Activated gamma-delta T cell treated with Interleukin-2 at 50 U/mL for 16 hours (primary cell): ENCODE data around the gene ZBTB20.

Experiments
- DNase-seq: peaks from one replicate; pipeline ENCODE4 v3.0.0-alpha.2; 2020

The ZBTB20 gene

DNA sequence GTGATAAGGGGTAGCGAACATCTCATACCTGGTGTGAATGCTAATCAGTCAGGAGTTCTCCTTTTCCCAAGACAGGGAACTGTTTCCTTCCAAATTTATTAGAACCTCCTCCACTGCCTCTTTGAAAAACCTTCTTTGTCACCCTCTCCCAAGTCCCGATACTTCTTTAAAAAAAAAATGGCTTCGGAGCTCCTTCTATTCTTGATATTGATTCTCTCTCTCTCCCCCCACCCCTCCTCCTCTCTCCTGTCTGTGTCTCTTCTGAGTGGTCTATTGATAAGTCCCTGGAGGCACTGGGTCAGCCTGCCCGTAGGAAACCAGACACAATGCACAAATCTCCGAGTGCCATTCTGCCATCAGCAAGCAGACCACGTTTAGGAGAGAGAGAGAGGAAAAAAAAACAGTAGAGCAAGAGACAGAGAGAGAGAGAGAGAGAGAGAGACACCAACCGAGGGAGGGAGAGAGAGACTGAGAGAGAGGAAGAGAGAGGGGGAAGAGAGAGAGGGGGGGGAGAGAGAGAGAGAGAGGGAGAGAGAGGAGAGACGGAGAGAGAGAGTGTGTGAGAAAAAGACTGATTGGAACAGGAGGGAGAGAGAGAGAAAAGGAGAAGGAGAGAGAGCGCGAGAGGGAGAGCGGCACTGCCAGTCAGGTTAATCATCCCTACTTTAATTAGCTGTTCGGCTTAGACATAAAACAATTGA lies 692.4 kb downstream of the ZBTB20 start:
- DNase-seq: no peak

DNA sequence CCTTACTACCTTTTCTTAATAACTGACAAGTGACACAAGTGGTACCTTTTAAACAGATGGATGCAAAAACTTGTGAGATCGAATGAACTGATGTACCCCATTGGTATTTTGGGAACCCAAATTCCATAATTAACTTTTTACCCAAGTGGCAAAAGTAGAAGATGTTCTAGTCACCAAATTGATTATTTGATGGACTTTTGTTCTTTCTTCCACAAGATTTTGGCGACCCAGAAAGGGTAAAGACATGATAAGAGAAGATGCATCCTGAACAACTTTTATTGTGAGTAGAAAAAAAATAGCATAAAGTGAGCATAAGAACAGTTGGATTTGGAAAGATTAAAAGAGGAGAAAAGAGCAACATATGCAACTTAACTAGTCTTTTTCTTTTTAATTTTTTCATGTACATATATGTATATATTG lies 693.7 kb downstream of the ZBTB20 start:
- DNase-seq: no peak

DNA sequence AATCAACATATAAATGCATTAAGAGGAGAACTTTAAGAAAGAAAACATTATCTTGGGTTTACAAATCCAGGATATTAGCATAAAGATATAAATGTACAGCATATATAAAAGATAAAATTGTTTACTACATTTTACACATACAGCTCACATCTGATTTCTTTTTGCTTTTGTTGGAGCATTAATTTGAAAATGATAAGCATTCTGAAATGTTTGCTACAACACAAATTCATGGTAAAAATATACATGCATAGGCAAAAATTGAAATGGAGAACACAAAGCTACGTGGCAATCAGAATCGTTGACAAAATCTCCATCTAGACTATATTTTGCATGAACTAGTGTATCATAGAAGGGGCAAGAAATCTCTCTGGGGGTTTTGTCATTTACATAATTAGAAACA lies 694.2 kb downstream of the ZBTB20 start:
- no peak for DNase-seq

DNA sequence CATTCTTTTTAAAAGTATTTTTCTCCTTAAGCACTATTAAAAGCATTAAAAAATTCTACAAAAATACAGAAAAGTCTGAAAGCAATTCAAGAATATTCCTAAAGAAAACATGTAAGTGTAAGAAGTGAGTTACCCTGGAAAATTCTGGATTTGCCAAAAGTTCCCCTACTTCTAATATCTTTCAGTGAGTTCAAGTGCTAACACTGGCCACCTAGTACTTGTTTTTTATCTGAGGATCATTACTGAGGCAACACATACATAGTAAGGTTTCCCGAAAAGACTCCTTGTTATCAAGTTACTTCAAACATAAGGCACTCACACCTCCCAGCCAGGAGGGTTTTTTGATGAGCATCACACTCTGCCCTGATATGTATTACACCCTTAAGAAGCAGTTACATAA lies 694.8 kb downstream of the ZBTB20 start:
- DNase-seq: no peak

DNA sequence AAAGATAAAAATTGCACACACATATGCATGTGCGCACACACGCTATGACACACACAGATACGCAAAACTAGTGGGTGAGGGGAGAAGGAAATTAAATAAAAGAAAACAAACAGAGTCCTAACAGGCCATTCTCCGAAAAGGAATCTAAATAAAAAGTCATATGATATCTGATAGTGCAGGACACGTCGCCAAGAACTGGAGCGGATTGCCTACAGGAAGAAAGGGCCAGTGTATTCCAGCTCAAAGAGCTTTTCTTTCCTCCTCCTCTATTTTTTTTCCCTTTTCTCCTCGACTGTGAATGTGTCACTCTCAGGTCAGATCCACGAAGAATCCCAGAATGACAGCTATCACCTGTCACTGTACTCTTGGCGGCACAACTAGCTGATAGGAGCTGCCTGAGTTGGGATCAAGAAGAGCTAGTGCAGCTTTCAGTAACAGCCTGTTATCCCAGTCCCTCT lies 695.5 kb downstream of the ZBTB20 start:
- no peak for DNase-seq

DNA sequence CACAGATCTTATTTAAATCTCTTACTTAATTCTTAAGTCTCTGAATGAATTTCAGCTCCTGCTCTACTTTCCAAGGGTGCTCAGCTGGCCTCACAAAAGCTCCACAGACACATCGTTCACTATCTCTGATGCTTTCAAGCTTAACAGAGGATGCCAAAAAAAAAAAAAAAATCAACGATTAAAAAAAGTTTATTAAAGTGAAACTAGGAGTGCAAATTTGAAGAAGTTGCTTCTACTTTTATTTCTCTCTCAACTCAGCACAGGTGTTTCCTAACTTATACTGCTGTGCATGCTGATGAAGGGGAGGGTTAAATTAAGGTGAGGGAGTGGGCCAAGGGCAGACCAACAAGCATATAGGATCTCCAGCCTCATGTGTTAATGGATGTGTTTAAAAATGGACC lies 696.0 kb downstream of the ZBTB20 start:
- no peak for DNase-seq

DNA sequence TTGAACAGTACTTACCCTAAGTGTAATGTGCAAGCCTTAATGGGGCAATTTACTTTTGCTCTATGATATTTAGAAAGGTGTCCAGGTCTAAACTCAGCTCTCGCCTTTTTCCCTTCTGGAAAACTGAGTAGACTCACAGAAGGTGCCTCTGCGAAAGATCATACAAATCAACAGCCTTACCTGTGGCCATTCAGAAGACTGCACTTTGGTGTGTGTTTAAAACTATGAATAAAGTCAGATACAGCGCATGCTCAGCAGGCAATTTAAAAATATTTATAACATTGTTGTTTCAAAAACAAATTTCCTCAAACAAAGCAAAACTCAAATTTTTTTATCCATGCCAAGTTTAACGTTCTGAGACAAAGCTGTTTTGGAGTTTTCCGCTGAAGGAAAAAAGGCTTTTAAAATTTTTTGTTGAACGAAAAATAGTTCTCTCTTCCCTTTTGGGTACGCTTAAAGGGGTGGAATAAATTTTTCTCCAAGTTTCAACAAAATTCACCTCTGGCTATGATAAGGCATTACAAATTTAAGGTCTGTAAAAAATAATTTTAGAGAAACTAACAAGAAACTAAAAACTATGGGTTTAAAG lies 697.0 kb downstream of the ZBTB20 start:
- DNase-seq: no peak

DNA sequence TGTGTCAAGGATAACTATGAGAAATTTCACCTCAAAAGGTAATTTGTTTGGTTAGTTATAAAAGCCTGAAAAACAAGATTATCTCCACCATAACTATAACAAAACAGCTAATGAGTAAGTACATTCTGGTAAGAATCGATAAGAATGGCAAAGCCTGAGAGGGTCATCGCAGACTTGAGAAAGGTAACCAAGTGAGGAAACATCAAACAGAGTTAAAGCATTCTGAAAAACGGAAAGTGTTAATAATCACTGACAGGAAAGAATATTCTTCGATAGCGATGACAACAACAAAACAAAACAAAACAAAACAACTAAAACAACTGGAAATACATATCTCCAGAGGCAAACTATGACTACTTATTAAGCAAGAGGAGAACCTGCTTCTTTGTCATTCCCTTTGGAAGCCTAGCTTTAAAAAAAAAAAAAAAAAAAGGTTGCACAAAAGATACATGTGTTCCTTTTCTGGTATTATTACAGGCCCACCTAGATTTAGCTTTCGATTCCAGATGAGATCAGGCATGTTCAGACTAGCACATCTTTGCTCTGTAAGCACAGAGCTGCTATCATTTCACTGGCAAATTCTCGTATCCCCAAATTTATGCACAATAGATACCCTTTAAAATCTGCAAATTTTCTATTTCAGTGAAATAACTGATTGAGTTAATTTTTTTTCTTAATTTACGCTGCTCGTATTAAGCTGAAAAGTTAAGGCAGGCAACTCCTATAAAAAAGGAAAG lies 697.6 kb downstream of the ZBTB20 start:
- DNase-seq: no peak

DNA sequence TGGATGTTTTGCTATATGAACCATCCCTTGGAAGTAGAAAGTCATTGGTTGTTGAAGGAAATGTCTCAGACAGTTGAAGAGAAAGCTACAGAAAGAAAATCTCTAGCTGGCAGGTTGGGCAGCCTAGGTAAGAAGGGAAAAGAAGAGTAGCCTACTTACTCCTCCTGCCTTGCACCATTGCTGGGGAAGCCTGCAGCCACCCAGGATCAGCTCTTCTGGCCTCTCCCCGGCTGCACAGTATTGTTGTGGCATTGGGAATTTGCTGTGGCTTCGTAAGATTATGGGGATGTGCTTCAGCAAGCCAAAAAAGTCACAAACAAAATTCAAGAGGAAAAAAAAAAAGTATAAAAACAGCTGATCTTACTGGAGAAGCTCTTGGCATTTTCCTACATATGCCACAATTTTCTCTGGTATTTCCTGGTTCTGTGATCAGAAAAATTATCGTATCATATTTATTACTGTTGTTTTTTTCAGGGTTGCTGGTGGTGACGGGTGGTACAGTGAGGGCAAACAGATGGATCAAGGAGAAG lies 699.1 kb downstream of the ZBTB20 start:
- no peak for DNase-seq

DNA sequence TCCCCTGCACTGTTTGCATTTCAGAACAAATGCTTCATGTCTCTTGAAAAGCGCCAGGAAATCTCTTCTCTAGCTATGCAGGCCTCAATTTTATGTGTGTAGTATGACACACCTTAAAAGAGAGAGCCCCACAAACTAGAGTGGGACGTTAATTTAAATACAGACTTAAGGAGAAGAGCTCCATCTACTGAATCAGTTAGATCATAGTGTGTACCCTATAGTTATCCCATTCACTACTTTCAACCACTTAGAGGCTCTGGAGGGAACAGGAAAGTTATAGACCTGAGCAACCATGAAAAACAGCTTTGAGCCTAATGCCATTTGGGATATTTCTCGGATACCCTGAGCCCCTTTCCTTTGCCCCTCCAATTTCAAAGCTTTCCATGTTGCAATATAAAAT lies 699.5 kb downstream of the ZBTB20 start:
- DNase-seq: no peak

DNA sequence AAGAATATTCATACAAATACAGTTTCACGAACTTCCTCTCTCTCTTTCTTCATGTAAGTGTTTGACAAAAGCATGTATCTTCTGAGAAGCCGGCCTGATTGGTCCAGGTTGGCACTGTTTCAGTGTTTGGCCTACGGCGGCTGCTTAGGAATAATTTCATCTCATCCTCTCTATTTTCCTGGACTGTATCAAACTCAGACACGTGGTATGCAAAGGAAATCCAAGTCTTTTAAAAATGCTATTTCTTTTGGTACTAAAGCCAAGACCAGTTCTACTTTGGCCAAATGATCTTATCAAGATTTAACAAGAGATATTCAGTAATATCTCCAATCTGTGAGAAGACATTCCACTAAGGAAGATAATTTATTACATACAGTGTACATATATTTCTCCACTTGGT lies 700.5 kb downstream of the ZBTB20 start:
- no peak for DNase-seq

DNA sequence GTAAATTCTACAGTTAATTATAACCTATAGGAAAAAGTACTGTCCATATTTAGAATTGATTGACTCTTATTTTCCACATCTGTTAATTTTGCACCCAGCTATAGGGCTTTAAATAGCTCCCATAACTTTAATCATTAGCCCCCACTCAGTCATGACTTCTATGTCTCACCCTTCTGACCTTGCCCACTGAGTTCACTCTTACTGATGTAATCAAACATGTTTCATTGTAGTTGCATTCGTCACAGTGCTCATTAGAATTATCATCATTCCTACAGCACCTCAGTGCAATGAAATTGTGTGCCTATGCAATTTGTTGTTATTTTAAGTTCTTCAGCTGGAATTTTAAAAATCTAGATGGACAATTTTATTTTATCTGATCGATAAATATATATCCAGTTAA lies 701.9 kb downstream of the ZBTB20 start:
- DNase-seq: no peak

DNA sequence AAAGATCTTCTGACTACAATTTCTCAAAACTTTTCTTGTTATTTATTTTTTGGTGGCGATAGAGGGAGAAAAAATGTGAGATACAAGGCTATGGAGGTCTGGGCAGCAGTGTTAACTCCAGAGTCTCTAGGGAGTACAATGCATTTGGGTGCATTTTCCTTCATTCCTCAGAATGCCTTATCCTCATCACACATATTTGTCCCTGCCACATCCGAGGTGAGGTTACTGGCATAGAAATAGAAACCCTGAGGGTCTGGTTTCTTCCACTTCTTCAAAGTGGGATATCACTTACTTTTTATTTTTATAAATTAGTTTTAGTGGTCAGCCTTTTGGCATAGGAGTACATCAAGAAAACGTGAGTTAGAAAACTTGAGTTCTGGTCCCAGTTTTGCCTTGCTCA lies 702.9 kb downstream of the ZBTB20 start:
- no peak for DNase-seq

DNA sequence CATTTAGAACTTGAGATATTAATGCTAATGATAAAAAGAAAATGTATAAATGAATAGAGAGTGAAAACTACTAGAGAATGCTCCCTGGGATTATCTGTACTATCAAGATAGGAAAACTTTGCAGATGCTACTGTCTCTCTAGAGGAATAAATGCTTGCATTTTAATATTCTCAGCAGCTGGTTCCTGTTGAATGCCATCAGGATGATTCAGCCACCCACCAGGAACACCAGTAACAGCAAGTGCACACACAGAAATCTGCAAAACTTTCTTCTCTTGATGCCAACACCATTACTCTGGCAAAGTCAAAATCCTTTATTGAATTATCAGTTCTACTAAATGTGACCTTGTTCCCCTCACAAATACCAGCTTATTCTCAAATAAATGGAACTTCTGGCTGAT lies 704.8 kb downstream of the ZBTB20 start:
- DNase-seq: no peak

DNA sequence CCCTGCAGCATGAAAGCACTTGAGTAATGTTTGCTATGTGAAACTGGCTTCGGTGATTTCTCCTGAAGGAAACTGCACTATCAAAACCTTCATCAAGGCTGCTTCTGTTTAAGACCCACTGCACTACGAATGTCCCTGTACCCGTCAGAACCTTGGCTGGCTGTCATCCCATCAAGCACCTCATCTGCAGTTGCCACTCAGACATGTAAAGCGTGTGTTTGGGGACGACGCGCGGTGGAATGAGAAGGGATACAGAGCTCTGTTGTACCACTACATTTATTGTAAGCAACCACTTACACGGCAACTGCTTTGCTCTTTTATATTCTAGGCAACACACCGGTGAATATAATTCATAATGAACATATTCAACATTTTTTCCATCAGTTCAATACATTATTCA lies 705.7 kb downstream of the ZBTB20 start:
- no peak for DNase-seq

DNA sequence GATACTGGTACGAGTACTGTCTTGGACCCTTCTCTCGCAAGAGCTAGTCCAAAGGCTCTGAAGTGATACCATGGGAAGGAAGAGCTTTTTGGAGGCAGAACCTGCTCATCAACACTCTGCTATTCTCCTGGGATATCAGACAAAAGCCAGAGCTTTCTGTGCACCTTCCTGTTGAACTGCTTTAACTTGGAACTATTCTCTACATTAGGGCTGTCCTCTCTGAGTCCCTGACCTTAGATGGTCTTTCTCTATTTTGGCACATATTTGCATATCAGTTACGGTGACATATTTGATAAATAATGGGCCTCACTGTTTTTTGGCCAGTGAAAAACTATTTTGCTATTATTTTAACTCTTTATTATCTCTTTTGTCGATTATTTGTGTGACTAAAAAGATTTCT lies 706.4 kb downstream of the ZBTB20 start:
- no peak for DNase-seq

DNA sequence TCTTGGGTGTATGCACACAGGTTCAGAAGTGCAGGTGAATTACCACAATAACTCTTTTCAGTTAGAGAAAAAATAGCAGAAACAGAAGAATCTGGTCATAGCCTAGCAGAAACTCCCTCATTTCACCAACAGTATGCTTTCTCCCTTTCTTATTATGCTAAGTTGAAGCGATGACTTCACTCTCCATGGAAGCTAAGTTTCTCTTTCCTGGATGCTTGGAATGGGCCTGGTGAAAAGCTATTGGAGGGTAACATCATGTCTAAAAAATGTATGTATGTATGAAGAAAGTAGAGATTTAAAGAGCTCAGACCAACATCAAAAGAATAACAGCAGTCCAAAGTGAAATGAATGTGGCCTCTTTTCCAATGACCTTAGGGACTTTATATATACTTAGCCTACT lies 707.8 kb downstream of the ZBTB20 start:
- no peak for DNase-seq

DNA sequence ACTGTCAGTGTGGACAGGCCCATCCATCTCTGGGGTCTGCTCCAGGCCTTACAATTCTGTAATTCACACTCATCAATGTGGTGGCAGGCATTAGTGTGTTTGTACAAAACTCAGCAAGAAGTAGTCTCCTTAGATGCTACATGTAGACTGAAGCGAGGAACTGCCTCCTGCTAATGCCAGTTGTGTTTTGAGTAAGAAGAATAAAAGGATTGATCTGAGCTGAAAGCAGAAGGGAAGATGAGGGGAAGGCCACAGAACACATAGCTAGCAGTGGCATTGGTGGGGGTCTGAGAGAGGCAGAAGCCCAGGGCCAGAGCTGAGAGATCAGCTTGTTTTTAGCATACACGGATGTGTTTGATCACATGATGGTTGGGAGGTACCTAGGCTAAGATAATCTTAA lies 709.2 kb downstream of the ZBTB20 start:
- DNase-seq: no peak

DNA sequence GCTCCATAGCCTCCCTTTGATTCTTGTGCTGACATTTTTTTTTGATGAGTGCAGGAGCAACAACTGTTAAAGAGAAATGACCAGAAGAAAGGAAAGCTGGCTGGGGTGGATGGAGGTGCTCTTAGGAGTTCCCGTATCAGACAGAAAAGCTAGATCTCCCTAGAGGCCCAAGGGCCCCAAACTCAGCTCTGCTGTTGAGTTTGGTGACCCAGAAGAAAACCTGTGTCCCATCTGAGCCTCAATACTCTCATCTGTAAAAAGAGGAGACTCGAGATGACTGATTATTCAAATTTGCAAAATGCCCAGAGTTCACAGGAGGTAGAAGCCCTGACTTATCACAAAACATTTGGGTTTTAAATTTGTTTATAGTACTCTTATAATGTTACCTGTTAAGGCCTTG lies 710.9 kb downstream of the ZBTB20 start:
- no peak for DNase-seq

DNA sequence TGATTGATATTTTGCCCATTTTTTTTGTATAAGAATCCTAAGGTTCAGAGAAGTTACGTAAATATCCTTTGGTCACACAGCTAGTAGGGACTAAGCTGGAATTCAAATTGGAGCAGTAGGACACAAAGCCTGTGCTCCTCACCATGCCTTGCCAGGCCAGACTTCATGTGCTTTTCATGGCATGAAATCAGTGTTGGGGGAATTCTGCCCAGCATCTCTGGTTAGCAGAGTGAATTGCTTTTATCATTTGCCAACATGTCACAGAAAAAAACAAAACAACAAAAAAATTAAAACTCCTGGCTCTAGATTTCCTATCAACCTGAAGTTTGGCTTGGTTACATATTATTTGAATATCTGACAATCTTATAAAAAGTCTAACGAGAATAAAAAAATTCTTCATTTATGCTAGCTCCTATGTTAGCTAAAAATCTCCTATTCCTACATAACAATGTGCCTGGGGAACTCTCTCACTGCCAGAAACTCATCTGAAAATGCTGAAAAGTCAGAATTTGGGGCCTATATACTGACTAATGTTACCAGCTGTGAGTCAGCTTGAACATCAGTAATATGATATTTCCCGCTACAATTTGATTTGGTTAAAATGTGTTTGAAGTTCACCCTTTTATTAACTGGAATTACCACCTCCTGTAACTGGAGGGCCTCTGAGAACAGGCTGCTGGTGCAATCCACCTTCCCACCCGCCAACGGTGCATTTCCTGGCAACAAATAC lies 711.5 kb downstream of the ZBTB20 start:
- DNase-seq: no peak

DNA sequence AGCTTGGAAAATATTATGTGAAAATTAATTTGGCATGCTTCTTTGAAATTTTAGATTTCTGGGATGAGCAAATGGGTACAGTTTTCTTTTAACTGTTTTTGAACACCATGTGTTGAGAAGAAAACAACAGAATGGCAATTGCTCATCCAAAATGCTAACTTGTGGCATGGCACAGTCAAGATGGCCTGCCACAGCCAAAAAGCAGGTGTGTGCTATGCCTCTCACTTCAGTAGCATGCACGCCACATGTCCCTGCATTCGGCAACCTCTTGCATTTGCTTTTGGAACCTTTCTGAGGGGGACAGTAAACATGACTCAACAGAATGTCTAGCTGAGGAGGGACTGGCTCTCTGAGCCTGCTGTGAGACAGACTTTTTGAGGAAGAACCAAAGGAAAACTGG lies 714.8 kb downstream of the ZBTB20 start:
- no peak for DNase-seq

DNA sequence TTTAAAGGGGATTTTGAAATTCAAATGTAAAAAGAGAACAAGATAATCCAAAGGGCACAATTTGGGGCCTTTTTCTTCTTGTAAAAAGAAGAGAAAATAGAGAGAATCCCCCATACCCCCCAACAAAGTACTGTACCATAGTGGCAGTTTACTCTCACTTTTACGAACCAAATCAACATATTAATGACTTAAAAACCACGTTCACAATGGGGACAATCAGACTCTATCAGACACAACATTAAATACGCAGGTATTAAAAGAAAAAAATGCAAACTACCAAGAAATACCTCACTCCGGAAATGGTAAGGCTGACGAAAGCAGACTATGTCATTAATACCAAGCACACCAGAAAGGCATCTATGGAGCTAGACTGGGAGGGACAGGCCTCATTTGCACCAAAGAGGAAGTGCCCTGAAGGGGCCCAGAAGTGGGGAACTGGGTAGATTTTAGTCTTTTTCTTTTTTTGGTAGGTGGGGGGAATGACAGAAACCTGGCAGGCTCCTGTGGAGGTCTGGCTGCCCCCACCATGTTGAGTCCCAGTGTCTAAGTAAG lies 719.0 kb downstream of the ZBTB20 start:
- DNase-seq: no peak
